HFF-Myc (cell line): ENCODE data around the gene IFT43.

ENCODE experiments used
- DNase-seq: peaks from one replicate; pipeline ENCODE4 v3.0.0-alpha.2; 2011; ENCODE audit warnings: low read depth; ENCODE audit errors: extremely low read depth
- H3K4me3 ChIP-seq: replicated peaks from 2 replicates; pipeline ENCODE4 v1.5.1; 2011; ENCODE audit warnings: low read depth, mild to moderate bottlenecking, control low read depth, low read length
- TF ChIP-seq, protein P1 (sequence below): IDR thresholded peaks from 2 replicates; pipeline ENCODE4 v1.5.1; 2012; ENCODE audit warnings: mild to moderate bottlenecking, low read depth, low read length, control low read depth; ENCODE audit errors: missing control alignments

Gene IFT43

DNA sequence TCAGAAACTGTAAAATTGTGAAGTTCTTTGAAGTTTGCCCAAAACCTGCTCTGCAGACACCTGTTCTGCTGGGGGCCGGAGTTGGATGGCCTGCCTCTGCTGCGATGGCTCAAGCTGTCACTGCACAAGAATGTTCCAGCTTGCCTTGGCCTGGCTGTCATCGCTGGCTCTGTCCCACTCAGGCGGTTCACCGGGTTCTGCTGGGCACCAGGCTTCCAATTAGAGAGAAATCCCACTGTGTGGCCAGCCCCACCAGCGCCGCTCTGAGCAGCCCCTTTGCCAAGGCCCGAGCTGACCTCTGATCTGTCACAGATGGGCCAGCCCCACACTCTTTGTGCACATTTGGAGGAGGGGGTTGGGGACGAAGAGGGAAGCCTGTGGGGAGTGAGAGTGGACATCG is 94.5 kb downstream of the IFT43 start:
- DNase-seq, result no peak
- TF ChIP-seq, protein P1, sequence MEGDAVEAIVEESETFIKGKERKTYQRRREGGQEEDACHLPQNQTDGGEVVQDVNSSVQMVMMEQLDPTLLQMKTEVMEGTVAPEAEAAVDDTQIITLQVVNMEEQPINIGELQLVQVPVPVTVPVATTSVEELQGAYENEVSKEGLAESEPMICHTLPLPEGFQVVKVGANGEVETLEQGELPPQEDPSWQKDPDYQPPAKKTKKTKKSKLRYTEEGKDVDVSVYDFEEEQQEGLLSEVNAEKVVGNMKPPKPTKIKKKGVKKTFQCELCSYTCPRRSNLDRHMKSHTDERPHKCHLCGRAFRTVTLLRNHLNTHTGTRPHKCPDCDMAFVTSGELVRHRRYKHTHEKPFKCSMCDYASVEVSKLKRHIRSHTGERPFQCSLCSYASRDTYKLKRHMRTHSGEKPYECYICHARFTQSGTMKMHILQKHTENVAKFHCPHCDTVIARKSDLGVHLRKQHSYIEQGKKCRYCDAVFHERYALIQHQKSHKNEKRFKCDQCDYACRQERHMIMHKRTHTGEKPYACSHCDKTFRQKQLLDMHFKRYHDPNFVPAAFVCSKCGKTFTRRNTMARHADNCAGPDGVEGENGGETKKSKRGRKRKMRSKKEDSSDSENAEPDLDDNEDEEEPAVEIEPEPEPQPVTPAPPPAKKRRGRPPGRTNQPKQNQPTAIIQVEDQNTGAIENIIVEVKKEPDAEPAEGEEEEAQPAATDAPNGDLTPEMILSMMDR, result no peak
- no peak overlapping the region for H3K4me3 ChIP-seq

DNA sequence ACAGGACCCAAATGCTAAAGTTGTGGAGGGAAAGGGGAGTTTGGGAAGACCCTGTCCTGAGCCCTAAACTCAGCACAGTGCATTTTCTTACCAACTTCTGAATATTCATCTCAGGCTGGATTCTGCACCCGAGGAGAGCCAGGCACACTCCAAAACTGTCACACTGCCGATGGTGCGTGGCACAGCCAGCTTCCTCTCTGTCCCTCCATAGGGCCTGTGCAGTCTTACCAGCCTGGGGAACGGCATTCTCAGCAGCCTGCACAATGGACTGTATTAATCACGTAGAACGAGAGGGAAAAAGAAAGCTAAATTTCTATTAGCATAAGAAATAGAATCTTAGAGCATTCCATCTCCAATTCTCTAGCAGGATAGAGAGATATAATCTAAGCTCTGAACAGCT is 94.9 kb downstream of the IFT43 start:
- H3K4me3 ChIP-seq, result no peak overlapping the region
- TF ChIP-seq, protein P1, result no peak
- no peak for DNase-seq

DNA sequence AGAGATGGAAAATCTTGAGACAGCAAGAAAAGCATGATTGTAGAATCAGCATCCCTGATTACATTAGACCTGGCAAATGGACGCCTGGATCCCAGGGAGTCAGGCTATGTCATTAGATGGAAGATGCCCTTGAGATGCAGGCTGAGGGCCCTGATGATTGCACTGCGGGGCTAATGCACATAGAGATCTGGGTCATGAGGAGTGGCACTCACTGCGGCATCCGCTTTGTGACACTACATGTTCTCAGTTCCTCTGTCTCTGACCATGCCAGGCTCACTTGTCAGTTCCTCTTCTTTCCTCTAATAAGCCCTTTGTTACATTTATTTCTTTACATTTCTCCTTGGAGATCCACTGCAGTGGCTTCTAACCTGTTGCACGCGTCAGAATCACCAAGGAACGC is 96.1 kb downstream of the IFT43 start:
- DNase-seq, result no peak
- TF ChIP-seq, protein P1, result no peak
- H3K4me3 ChIP-seq, result no peak overlapping the region

DNA sequence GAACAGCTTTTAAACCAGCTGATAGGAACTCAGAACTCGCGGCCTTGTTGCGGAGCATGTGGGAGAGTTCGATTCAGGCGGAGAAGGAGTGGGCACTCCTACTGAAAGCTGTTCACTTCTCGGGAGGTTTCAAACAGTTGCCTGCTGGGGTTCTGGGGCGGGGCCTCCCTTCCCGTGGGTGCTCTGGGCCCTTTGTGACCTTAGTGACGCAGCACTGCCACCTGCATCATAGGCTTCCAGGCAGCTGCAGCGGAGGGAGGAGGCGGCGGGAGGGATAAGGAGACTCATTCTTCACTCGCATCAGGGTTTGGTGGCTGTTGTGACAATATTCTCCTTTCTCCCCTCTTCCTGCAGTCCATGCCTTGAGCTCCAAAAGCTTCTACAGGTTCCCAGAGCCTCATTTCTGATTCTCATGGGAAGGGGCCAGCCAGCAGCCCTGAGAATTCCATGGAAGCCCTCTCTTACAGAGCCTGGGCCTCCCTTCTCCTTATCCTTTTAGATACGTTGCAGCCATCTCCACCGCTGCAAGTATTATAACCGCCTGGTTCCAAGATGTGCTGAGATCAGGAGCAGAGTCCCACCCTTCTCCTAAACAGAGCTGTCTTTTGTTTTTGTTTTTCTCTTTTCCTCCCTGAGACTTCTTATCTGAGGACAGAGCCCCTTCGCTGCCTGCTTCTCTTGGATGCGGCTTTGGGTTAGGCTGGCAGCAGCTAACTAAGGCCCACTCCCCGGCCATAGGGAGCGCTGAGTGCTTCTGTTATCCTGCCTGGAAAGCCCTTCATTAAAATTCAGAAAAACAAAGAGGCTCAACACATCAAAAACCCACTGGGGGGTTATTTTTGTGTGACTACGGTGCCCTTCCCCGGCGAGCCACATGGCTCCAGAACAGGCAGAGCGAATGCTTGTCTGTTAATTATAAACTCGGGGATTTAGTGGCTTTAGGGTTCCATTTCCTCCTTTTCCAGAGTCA is 98.5 kb downstream of the IFT43 start:
- no peak for DNase-seq
- TF ChIP-seq, protein P1, result no peak
- no peak overlapping the region for H3K4me3 ChIP-seq

DNA sequence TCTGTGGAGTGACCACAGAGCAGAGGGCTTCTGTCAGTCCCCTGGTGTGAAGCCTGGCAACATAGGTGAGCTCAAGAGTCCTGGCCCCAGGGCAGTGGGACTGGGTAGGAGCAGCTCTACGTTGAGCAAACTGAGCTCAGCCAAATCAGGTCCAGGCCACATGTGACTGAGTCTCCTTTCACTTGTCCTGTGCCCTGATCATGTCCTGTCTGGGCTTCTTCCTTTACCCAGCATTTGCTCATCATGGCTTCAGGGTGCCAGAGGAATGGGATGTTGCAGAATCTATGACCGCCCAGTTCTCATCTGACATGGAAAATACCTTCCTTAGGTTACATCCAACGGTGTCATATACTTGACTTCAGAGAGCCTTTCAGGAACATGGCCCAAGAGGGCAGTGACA is 99.8 kb downstream of the IFT43 start:
- TF ChIP-seq, protein P1, result no peak

DNA sequence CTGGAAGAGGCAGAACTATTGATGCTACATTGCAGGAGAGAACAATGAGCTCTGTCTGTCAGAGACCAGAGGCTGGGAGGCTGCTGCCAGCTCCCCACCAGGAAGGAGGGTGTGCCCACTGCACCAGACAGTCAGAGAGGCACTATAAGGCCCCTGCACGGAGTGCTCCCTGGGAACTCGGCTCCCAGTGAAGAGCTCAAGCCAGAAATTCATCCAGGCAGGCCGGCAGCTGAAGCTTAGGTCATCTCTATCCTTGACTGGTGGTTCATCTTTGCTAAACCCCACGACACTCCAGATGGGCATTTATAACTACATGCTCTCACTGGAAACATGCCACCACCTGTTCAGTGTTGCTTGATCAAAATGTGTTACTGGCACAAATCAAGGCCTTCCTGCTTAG is 101.1 kb downstream of the IFT43 start:
- no peak for DNase-seq
- TF ChIP-seq, protein P1, result no peak
- no peak overlapping the region for H3K4me3 ChIP-seq

More for the DNA sequence above, 99.8 kb downstream of the IFT43 start:
- DNase-seq, result no peak
- H3K4me3 ChIP-seq, result no peak overlapping the region
